Measurements from ENCODE around the gene RGS21.

The RGS21 gene

DNA sequence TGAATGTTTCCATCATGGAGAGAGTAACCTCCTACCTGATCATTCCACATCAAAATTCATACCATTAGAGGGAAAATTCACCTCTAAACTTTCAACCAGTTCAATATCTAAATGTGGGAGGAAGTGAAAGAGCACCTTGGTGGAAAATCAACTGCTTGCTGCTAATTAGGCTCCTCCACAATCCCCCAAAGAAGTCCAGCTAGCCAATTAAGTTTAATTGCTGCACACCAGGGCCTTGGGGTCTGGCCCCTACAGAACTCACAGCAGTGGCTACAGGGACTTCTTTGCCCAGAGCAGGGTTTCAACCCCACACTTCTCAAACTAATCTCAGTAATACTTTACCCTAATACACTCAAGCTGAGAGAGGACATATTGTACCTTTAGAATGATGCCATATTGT, 62.1 kb downstream of the RGS21 start:
- DNase-seq (ENCODE audit: low read depth): no peak

- DNase-seq (ENCODE audit: low read depth): no peak
Measured at GRCh38 chr1:192379554-192379953, 62.8 kb downstream of the RGS21 start.

DNA sequence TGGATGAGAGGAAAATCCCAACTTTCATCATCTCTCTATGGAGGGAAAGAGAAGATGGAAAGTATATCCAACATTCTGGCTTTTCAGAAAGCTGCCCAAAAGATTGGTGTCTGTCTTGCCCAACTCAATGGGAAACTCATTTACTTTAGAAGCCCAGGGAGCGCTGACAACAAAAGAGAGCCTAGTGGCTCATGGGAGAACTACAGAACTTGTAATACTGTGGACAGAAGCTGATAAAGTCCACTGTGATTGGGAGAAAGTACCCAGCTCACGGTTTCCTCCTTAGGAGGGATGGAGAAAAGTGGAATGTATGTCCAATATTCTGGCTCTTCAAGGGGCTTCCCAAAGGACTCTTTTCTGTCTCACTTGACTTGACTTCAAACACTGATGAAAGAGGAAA, 66.0 kb downstream of the RGS21 start:
- DNase-seq (ENCODE audit: low read depth): no peak

DNA sequence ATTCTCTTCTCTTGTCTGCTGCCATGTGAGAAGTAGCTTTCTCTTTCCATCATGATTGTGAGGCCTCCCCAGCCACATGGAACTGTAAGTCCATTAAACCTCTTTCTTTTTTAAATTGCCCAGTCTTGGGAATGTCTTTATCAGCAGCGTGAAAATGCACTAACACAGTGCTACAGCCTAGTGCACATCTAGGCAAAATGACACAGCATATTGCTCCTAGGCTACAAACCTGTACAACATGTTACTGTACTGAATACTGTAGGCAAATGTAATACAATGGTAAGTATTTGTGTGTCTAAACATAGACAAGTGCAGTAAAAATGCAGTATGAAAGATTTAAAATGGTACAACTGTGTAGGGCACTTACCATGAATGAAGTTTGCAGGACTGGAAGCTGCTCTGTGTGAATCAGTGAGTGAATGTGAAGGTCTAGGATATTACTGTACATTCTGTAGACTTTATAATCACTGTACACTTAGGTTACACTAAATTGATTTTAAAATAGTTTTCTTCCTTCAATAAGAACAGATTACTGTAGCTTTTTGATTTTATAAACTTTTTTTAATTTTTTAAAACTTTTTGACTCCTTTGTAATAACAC, 69.4 kb downstream of the RGS21 start:
- no peak for DNase-seq (ENCODE audit: low read depth)

DNA sequence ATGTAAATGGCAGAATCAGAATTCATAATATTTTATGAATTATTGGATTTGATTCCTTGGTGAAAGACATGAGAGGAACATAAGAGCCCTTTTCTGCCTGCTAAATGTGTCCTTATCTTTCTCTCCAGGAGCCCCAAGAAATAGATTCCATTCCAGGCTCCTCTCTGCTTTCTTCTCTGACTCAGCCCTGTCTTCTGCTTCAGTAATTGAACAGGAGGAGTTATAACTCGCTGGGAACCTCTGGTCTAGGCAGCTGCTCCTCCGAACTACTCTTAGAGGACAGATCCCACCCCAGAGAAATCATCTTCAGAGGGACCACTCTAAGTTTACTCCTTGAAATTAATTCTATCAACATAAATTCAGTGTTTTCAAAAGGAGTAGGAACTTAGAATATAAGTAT, 78.4 kb downstream of the RGS21 start:
- no peak for DNase-seq (ENCODE audit: low read depth)

DNA sequence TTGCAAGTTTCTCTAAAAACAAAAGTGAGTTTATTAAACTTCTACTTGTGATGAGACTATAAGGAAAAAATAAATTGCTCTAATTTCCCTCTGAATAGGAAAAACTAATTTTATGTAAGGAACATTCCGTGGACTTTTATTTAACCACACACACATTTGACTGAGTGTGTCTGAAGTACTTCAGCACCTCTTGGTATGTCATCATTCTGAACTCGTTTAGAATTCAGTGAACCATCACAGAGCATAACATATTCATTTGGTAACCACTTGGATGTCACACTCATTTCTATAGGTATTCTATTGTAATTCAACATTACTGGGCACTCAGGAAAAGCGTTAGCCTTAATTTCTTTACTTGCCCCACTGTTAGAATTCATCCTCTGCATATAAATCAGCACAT, 79.1 kb downstream of the RGS21 start:
- no peak for DNase-seq (ENCODE audit: low read depth)

- DNase-seq (ENCODE audit: low read depth): no peak
Measured at GRCh38 chr1:192399161-192399560, 82.4 kb downstream of the RGS21 start.

- peak; percentile 22 for DNase-seq (ENCODE audit: low read depth)
Measured at GRCh38 chr1:192401825-192402224, 85.0 kb downstream of the RGS21 start.

GRCh38 chr1:192402571-192402970, 85.8 kb downstream of the RGS21 start:
- DNase-seq (ENCODE audit: low read depth): no peak

GRCh38 chr1:192407206-192407605, 90.4 kb downstream of the RGS21 start:
- no peak for DNase-seq (ENCODE audit: low read depth)

Data from HS-27A (cell line).